PC-3 (cell line): ENCODE data around the gene PLA2G2C. TPM values are rescaled to one million over a fixed set of nuclear protein-coding genes. Genes with fewer than 3 reads are reported as not detected.

Source experiments
- ATAC-seq: fragments of 200-7000 bp; cut with Tn5 transposase; 2 replicates; pipeline ENCODE4 v1.9.1; 2020; ENCODE audit warnings: mild to moderate bottlenecking, moderate library complexity
- BruUV-seq: library from RNA; stranded (reverse); fragments of 400-500 nt; replicated peaks from 2 replicates; lab custom pipeline; 2021; lab: Mats Ljungman, UMichigan
- CTCF ChIA-PET: fragments of 300-600 bp; sonication (Branson Sonifier 250); formaldehyde crosslinking; loops from one replicate; lab custom pipeline; 2022; ENCODE audit warnings: antibody characterized with exemption; lab: Charles Lee
- POLR2A ChIA-PET: fragments of 300-600 bp; sonication (Branson Sonifier 250); formaldehyde crosslinking; loops from one replicate; lab custom pipeline; 2022; ENCODE audit warnings: antibody characterized with exemption; ENCODE audit not compliant: unreplicated experiment; lab: Charles Lee
- DNase-seq: peaks from one replicate; pipeline ENCODE4 v3.0.0-alpha.2; 2015
- H2AFZ ChIP-seq: fragments of 300-600 bp; sonication (generic); 2 replicates; pipeline ENCODE4 v1.6.0; 2016; ENCODE audit warnings: antibody characterized with exemption, low read length
- H3F3A ChIP-seq: fragments of 300-600 bp; sonication (generic); one replicate; pipeline ENCODE4 v1.6.0; 2017; ENCODE audit warnings: antibody characterized with exemption, low read length, control low read depth, mild to moderate bottlenecking; ENCODE audit not compliant: unreplicated experiment
- H3K27ac ChIP-seq: fragments of 300-600 bp; sonication (generic); 2 replicates; pipeline ENCODE4 v1.5.1; 2016; ENCODE audit warnings: mild to moderate bottlenecking, low read length
- H3K27me3 ChIP-seq: fragments of 300-600 bp; sonication (generic); 2 replicates; pipeline ENCODE4 v1.6.1; 2016; ENCODE audit warnings: low read length, mixed read lengths
- H3K36me3 ChIP-seq: fragments of 300-600 bp; sonication (generic); 2 replicates; pipeline ENCODE4 v1.6.1; 2016; ENCODE audit warnings: low read depth, mixed run types, low read length, mixed read lengths
- H3K4me1 ChIP-seq: fragments of 300-600 bp; sonication (generic); 2 replicates; pipeline ENCODE4 v1.5.1; 2016; ENCODE audit warnings: low read length; ENCODE audit not compliant: insufficient read depth
- H3K4me2 ChIP-seq: fragments of 300-600 bp; sonication (generic); 2 replicates; pipeline ENCODE4 v1.6.0; 2016; ENCODE audit warnings: low read length
- H3K4me3 ChIP-seq: fragments of 300-600 bp; sonication (generic); 2 replicates; pipeline ENCODE4 v1.5.1; 2016; ENCODE audit warnings: mild to moderate bottlenecking, low read length, mixed read lengths
- H3K79me2 ChIP-seq: fragments of 300-600 bp; sonication (generic); 2 replicates; pipeline ENCODE4 v1.6.1; 2017; ENCODE audit warnings: low read length, mixed read lengths
- H3K9ac ChIP-seq: fragments of 300-600 bp; sonication (generic); 2 replicates; pipeline ENCODE4 v1.6.0; 2016; ENCODE audit warnings: mild to moderate bottlenecking, low read length
- H3K9me2 ChIP-seq: fragments of 300-600 bp; sonication (generic); replicated peaks from 2 replicates; pipeline ENCODE4 v1.6.1; 2016; ENCODE audit warnings: mixed run types, low read length, mixed read lengths
- H3K9me3 ChIP-seq: fragments of 300-600 bp; sonication (generic); 2 replicates; pipeline ENCODE4 v1.6.1; 2016; ENCODE audit warnings: low read length, mixed read lengths
- H4K20me1 ChIP-seq: fragments of 300-600 bp; sonication (generic); 2 replicates; pipeline ENCODE4 v1.6.1; 2016; ENCODE audit warnings: low read length, mixed read lengths
- EZH2 ChIP-seq: fragments of 300-600 bp; sonication (generic); IDR thresholded peaks from one replicate; pipeline ENCODE4 v1.6.1; 2017; ENCODE audit warnings: antibody characterized with exemption, mild to moderate bottlenecking, low read length; ENCODE audit not compliant: unreplicated experiment
- EZH2phosphoT487 ChIP-seq: fragments of 300-600 bp; sonication (generic); IDR thresholded peaks from 2 replicates; pipeline ENCODE4 v1.6.1; 2018; ENCODE audit warnings: mild to moderate bottlenecking, antibody characterized with exemption, low read length, borderline replicate concordance
- intact Hi-C: fragments of 100-400 bp; cut with micrococcal nuclease; formaldehyde crosslinking; loops from 2 replicates; pipeline ENCODE4 v1.9.0; 2023
- total RNA-seq: library from RNA; depleted of rRNA; stranded (reverse); fragments of >200 nt; gene quantifications from 2 replicates; pipeline ENCODE4 v1.2.3, GENCODE V29; 2014
- TF ChIP-seq, protein P1 (sequence below): fragments of 300-600 bp; sonication (generic); conservative IDR thresholded peaks from 2 replicates; pipeline ENCODE4 v1.5.1; 2017; ENCODE audit warnings: antibody characterized with exemption, low read depth, mild to moderate bottlenecking, low read length

Gene PLA2G2C
- total RNA-seq, 1 experiment from 2014 or later = not detected

- 0 out of 2 replicates have a peak, but pooled peaks cover 5% of the 10 kb centered on the region for H3K4me1 ChIP-seq
- ChIA-PET POLR2A (interaction anchor here (0.5 kb wide), 1 partner anchor 235 kb away, joined by 12 read pairs; no protein-coding TSS in a partner anchor), CTCF (interaction anchor here (0.6 to 1.4 kb wide), 5 partner anchors 14 to 235 kb away, joined by 3 to 12 read pairs (median 3); no protein-coding TSS in a partner anchor)
- H3K9me3 ChIP-seq = no peaks in the 10 kb centered on the region
- H3K4me3 ChIP-seq = peak overlapping the region; percentile 66
- DNase-seq (peak; percentile 80), ATAC-seq (peak; percentile 95)
- H3K27ac ChIP-seq = no peak overlapping the region
- peak overlapping the region; percentile 58 for H3K9ac ChIP-seq
- no peaks in the 10 kb centered on the region for H3K9me2 ChIP-seq
- peak overlapping the region; percentile 94 for H3K4me2 ChIP-seq
- H2AFZ ChIP-seq = peak overlapping the region; percentile 96
- no peaks in the 10 kb centered on the region for H3F3A ChIP-seq
- no peak for TF ChIP-seq EZH2phosphoT487
- TF ChIP-seq, protein P1, sequence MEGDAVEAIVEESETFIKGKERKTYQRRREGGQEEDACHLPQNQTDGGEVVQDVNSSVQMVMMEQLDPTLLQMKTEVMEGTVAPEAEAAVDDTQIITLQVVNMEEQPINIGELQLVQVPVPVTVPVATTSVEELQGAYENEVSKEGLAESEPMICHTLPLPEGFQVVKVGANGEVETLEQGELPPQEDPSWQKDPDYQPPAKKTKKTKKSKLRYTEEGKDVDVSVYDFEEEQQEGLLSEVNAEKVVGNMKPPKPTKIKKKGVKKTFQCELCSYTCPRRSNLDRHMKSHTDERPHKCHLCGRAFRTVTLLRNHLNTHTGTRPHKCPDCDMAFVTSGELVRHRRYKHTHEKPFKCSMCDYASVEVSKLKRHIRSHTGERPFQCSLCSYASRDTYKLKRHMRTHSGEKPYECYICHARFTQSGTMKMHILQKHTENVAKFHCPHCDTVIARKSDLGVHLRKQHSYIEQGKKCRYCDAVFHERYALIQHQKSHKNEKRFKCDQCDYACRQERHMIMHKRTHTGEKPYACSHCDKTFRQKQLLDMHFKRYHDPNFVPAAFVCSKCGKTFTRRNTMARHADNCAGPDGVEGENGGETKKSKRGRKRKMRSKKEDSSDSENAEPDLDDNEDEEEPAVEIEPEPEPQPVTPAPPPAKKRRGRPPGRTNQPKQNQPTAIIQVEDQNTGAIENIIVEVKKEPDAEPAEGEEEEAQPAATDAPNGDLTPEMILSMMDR = peak; percentile 89
- BruUV-seq = no TSS peak
- H3K36me3 ChIP-seq = no peaks in the 10 kb centered on the region
- H4K20me1 ChIP-seq = no peaks in the 10 kb centered on the region
- H3K27me3 ChIP-seq = no peaks in the 10 kb centered on the region
- no peaks in the 10 kb centered on the region for H3K79me2 ChIP-seq
- intact Hi-C loops = loop anchor here (1.0 to 5.0 kb wide), 5 partner anchors 51 to 340 kb away; partner anchors contain the start of gene OTUD3
Measured at GRCh38 chr1:20151906-20152598, 34.3 kb downstream of the PLA2G2C start.

- ChIA-PET POLR2A (no interaction called here), CTCF (no interaction called here)
- no peaks in the 10 kb centered on the region for H3K36me3 ChIP-seq
- DNase-seq = no peak
- H3K79me2 ChIP-seq = no peaks in the 10 kb centered on the region
- TF ChIP-seq, protein P1 = no peak
- no peak for TF ChIP-seq EZH2
- TF ChIP-seq EZH2phosphoT487 = no peak
- H3K9ac ChIP-seq = no peak overlapping the region
- H3K27ac ChIP-seq = no peak overlapping the region
- no peak overlapping the region for H2AFZ ChIP-seq
- H3K4me3 ChIP-seq = no peak overlapping the region
- H3K4me2 ChIP-seq = no peak overlapping the region
- no TSS peak for BruUV-seq
- H3K27me3 ChIP-seq = no peaks in the 10 kb centered on the region
- intact Hi-C loops = loop anchor here (5.0 kb wide), 1 partner anchor 341 kb away; no protein-coding TSS in a partner anchor
- no peaks in the 10 kb centered on the region for H3K9me3 ChIP-seq
- H3F3A ChIP-seq = no peaks in the 10 kb centered on the region
- no peaks in the 10 kb centered on the region for H3K9me2 ChIP-seq
- 0 out of 2 replicates have a peak, but pooled peaks cover 5% of the 10 kb centered on the region for H3K4me1 ChIP-seq
- no peak for ATAC-seq
- H4K20me1 ChIP-seq = no peaks in the 10 kb centered on the region
Measured at GRCh38 chr1:20150969-20151368, 35.3 kb downstream of the PLA2G2C start.

- no peaks in the 10 kb centered on the region for H4K20me1 ChIP-seq
- H3K27ac ChIP-seq = no peak overlapping the region
- no peaks in the 10 kb centered on the region for H3K9me3 ChIP-seq
- H3K9ac ChIP-seq = no peak overlapping the region
- H3K4me2 ChIP-seq = no peak overlapping the region
- intact Hi-C loops = loop anchor here (5.0 kb wide), 1 partner anchor 342 kb away; no protein-coding TSS in a partner anchor
- ATAC-seq = no peak
- no peaks in the 10 kb centered on the region for H3K36me3 ChIP-seq
- H3K4me3 ChIP-seq = no peak overlapping the region
- no peaks in the 10 kb centered on the region for H3K27me3 ChIP-seq
- ChIA-PET POLR2A (no interaction called here), CTCF (no interaction called here)
- no peak overlapping the region for H2AFZ ChIP-seq
- DNase-seq = no peak
- H3K79me2 ChIP-seq = no peaks in the 10 kb centered on the region
- no peaks in the 10 kb centered on the region for H3F3A ChIP-seq
- H3K9me2 ChIP-seq = no peaks in the 10 kb centered on the region
- BruUV-seq = no TSS peak
- TF ChIP-seq, protein P1 = no peak
- TF ChIP-seq EZH2 (no peak), EZH2phosphoT487 (no peak)
- H3K4me1 ChIP-seq = 0 out of 2 replicates have a peak, but pooled peaks cover 5% of the 10 kb centered on the region
Measured at GRCh38 chr1:20150326-20150705, 36.0 kb downstream of the PLA2G2C start.
